Astrocyte (in vitro differentiated cells and primary cell): ENCODE results near the gene YTHDF1. TPM values are rescaled to one million over a fixed set of nuclear protein-coding genes. Genes with fewer than 3 reads are reported as not detected.

Experiments
- DNase-seq: peaks from one replicate; pipeline ENCODE4 v3.0.0-alpha.2; 2010; ENCODE audit warnings: low read depth
- FAIRE-seq: peaks from 2 replicates; lab custom pipeline; 2011; peaks lifted over from hg19 to GRCh38; lab: Jason Lieb, UNC
- H2AFZ ChIP-seq: 2 replicates; pipeline ENCODE4 v1.6.0; 2012; ENCODE audit warnings: low read depth, low read length, inconsistent platforms
- H3K27ac ChIP-seq: 2 replicates; pipeline ENCODE4 v1.5.1; 2011; ENCODE audit warnings: low read depth, low read length, inconsistent platforms
- H3K27me3 ChIP-seq: 2 replicates; pipeline ENCODE4 v1.6.0; 2011; ENCODE audit warnings: low read length, inconsistent platforms; ENCODE audit not compliant: insufficient read depth
- H3K36me3 ChIP-seq: 2 replicates; pipeline ENCODE4 v1.5.1; 2011; ENCODE audit warnings: low read length, inconsistent platforms; ENCODE audit not compliant: insufficient read depth
- H3K4me1 ChIP-seq: 2 replicates; pipeline ENCODE4 v1.5.1; 2011; ENCODE audit warnings: low read length, inconsistent platforms; ENCODE audit not compliant: insufficient read depth
- H3K4me2 ChIP-seq: 2 replicates; pipeline ENCODE4 v1.6.0; 2012; ENCODE audit warnings: low read length, inconsistent platforms
- H3K4me3 ChIP-seq: 2 replicates; pipeline ENCODE4 v1.5.1; 2011; ENCODE audit warnings: low read depth, mild to moderate bottlenecking, low read length, inconsistent platforms; ENCODE audit not compliant: insufficient read depth
- H3K79me2 ChIP-seq: 2 replicates; pipeline ENCODE4 v1.6.0; 2012; ENCODE audit warnings: mild to moderate bottlenecking, low read length, inconsistent platforms; ENCODE audit not compliant: insufficient read depth
- H3K9ac ChIP-seq: 2 replicates; pipeline ENCODE4 v1.6.0; 2012; ENCODE audit warnings: mild to moderate bottlenecking, low read length, inconsistent platforms
- H3K9me3 ChIP-seq: 2 replicates; pipeline ENCODE4 v1.5.1; 2012; ENCODE audit warnings: low read depth, mild to moderate bottlenecking, low read length, inconsistent platforms; ENCODE audit not compliant: insufficient read depth
- H4K20me1 ChIP-seq: 2 replicates; pipeline ENCODE4 v1.6.0; 2012; ENCODE audit warnings: low read length, inconsistent platforms; ENCODE audit not compliant: insufficient read depth
- H3K27ac Mint-ChIP-seq: one replicate; pipeline ENCODE4 v1.8.0; 2021; ENCODE audit warnings: mild to moderate bottlenecking, mixed read lengths; ENCODE audit not compliant: unreplicated experiment
- H3K27me3 Mint-ChIP-seq: one replicate; pipeline ENCODE4 v1.8.0; 2021; ENCODE audit warnings: low read depth, mixed read lengths; ENCODE audit not compliant: unreplicated experiment
- H3K36me3 Mint-ChIP-seq: one replicate; pipeline ENCODE4 v1.8.0; 2021; ENCODE audit warnings: low read depth, mixed read lengths; ENCODE audit not compliant: unreplicated experiment
- H3K4me1 Mint-ChIP-seq: one replicate; pipeline ENCODE4 v1.8.0; 2021; ENCODE audit warnings: low read depth, mixed read lengths; ENCODE audit not compliant: unreplicated experiment
- H3K4me3 Mint-ChIP-seq: one replicate; pipeline ENCODE4 v1.8.0; 2021; ENCODE audit warnings: mild to moderate bottlenecking, moderate library complexity, mixed read lengths; ENCODE audit not compliant: unreplicated experiment
- H3K9me3 Mint-ChIP-seq: one replicate; pipeline ENCODE4 v1.8.0; 2021; ENCODE audit warnings: mild to moderate bottlenecking, mixed read lengths; ENCODE audit not compliant: unreplicated experiment
- CTCF ChIP-seq: IDR thresholded peaks from 2 replicates; pipeline ENCODE4 v1.5.1; 2011; ENCODE audit warnings: low read depth, mild to moderate bottlenecking, inconsistent platforms, low read length, moderate library complexity; ENCODE audit not compliant: insufficient read depth
- EZH2 ChIP-seq: IDR thresholded peaks from 2 replicates; pipeline ENCODE4 v1.6.1; 2012; ENCODE audit warnings: mild to moderate bottlenecking, low read length, inconsistent platforms; ENCODE audit not compliant: insufficient read depth
- total RNA-seq: library from RNA; stranded (reverse); gene quantifications from 2 replicates; pipeline ENCODE4 v1.2.1, GENCODE V29; 2021

Gene YTHDF1
- total RNA-seq, 1 donor from 2014 or later = 107 TPM

GRCh38 chr20:63225082-63225454 lies 9.1 kb upstream of the YTHDF1 start:
- Histone ChIP-seq H3K36me3 (no peaks in the 10 kb centered on the region), H3K9me3 (no peaks in the 10 kb centered on the region), H3K4me2 (peak overlapping the region; percentile 32), H3K9ac (peak overlapping the region; percentile 39), H4K20me1 (peaks cover 4% of the 10 kb centered on the region), H3K4me1 (peaks cover 27% of the 10 kb centered on the region), H2AFZ (no peak overlapping the region), H3K27ac (peak overlapping the region; percentile 37), H3K27me3 (peaks cover 6% of the 10 kb centered on the region), H3K79me2 (no peaks in the 10 kb centered on the region), H3K4me3 (no peak overlapping the region)
- H3K36me3 Mint-ChIP-seq = no peaks in the 10 kb centered on the region
- FAIRE-seq = no peak
- H3K4me1 Mint-ChIP-seq = peaks cover 28% of the 10 kb centered on the region
- no peaks in the 10 kb centered on the region for H3K9me3 Mint-ChIP-seq
- peak overlapping the region; percentile 27 for H3K4me3 Mint-ChIP-seq
- TF ChIP-seq CTCF = no peak
- peak overlapping the region; percentile 71 for H3K27ac Mint-ChIP-seq
- no peak for DNase-seq
- peaks cover 12% of the 10 kb centered on the region for H3K27me3 Mint-ChIP-seq

- H3K9me3 Mint-ChIP-seq = no peaks in the 10 kb centered on the region
- no peak for FAIRE-seq
- Histone ChIP-seq H3K79me2 (no peaks in the 10 kb centered on the region), H3K4me2 (peak overlapping the region; percentile 32), H3K4me1 (peaks cover 26% of the 10 kb centered on the region), H3K9me3 (no peaks in the 10 kb centered on the region), H3K27ac (peak overlapping the region; percentile 37), H3K36me3 (no peaks in the 10 kb centered on the region), H3K27me3 (peaks cover 6% of the 10 kb centered on the region), H4K20me1 (peaks cover 4% of the 10 kb centered on the region), H3K4me3 (no peak overlapping the region), H2AFZ (no peak overlapping the region), H3K9ac (peak overlapping the region; percentile 39)
- DNase-seq = peak; percentile 64
- H3K27ac Mint-ChIP-seq = peak overlapping the region; percentile 71
- peaks cover 23% of the 10 kb centered on the region for H3K4me1 Mint-ChIP-seq
- H3K36me3 Mint-ChIP-seq = no peaks in the 10 kb centered on the region
- H3K27me3 Mint-ChIP-seq = peaks cover 16% of the 10 kb centered on the region
- TF ChIP-seq EZH2 (no peak), CTCF (peak; percentile 21)
- peak overlapping the region; percentile 27 for H3K4me3 Mint-ChIP-seq
Measured at GRCh38 chr20:63224412-63225081, 8.6 kb upstream of the YTHDF1 start.

GRCh38 chr20:63223826-63224207 lies 7.9 kb upstream of the YTHDF1 start:
- Histone ChIP-seq H3K27me3 (peaks cover 7% of the 10 kb centered on the region), H3K4me3 (no peak overlapping the region), H3K36me3 (no peaks in the 10 kb centered on the region), H3K9me3 (no peaks in the 10 kb centered on the region), H3K4me1 (peaks cover 26% of the 10 kb centered on the region), H3K79me2 (no peaks in the 10 kb centered on the region), H3K4me2 (no peak overlapping the region), H3K9ac (peak overlapping the region; percentile 39), H2AFZ (no peak overlapping the region), H4K20me1 (peaks cover 4% of the 10 kb centered on the region), H3K27ac (no peak overlapping the region)
- Mint-ChIP-seq H3K36me3 (no peaks in the 10 kb centered on the region), H3K4me3 (no peak overlapping the region), H3K9me3 (no peaks in the 10 kb centered on the region), H3K27ac (peak overlapping the region; percentile 64), H3K4me1 (peaks cover 18% of the 10 kb centered on the region), H3K27me3 (peaks cover 20% of the 10 kb centered on the region)
- DNase-seq (no peak), FAIRE-seq (no peak)
- TF ChIP-seq CTCF = no peak
- no peak for TF ChIP-seq EZH2
